CD14-positive monocyte (primary cell): ENCODE data around the gene PDZD8. TPM values are rescaled to one million over a fixed set of nuclear protein-coding genes. Genes with fewer than 3 reads are reported as not detected.

Experiments used
- DNase-seq, 3 donors: peaks; one replicate each; pipeline ENCODE4 v3.0.0-alpha.2; 2011 to 2022
- H2AFZ ChIP-seq: 2 replicates; pipeline ENCODE4 v1.6.0; 2012; ENCODE audit warnings: mild to moderate bottlenecking, low read depth, low read length, inconsistent platforms; ENCODE audit not compliant: insufficient read depth, poor library complexity, severe bottlenecking
- H3K27ac ChIP-seq, 2 donors: 1 replicate in 1 of 2; 2 replicates in 1 of 2; pipeline ENCODE4 v1.5.1; 2012 to 2013; ENCODE audit warnings: low read length in 2 of 2, control low read depth in 1 of 2, inconsistent platforms in 1 of 2, low read depth in 1 of 2, mild to moderate bottlenecking in 1 of 2
- H3K27me3 ChIP-seq, 2 donors: one replicate each; pipeline versions ENCODE4 v1.6.0 to v1.6.1; 2011 to 2013; ENCODE audit warnings: low read length in 2 of 2; ENCODE audit not compliant: control insufficient read depth in 2 of 2, insufficient read depth in 2 of 2
- H3K36me3 ChIP-seq, 2 donors: replicated peaks in 1 of 2; 1 replicate in 1 of 2; 2 replicates in 1 of 2; pipeline versions ENCODE4 v1.5.1 to v1.6.1; 2012 to 2013; ENCODE audit warnings: low read length in 2 of 2, control low read depth in 1 of 2, inconsistent platforms in 1 of 2, mild to moderate bottlenecking in 1 of 2; ENCODE audit not compliant: insufficient read depth in 2 of 2, control insufficient read depth in 1 of 2
- H3K4me1 ChIP-seq, 2 donors: 1 replicate in 1 of 2; 2 replicates in 1 of 2; pipeline versions ENCODE4 v1.5.1 to v1.6.1; 2012 to 2013; ENCODE audit warnings: low read length in 2 of 2, control low read depth in 1 of 2, inconsistent platforms in 1 of 2, mild to moderate bottlenecking in 1 of 2, moderate library complexity in 1 of 2; ENCODE audit not compliant: insufficient read depth in 2 of 2, control insufficient read depth in 1 of 2
- H3K4me2 ChIP-seq: replicated peaks from 2 replicates; pipeline ENCODE3; 2012; ENCODE audit warnings: low read length, moderate library complexity, mild to moderate bottlenecking; ENCODE audit not compliant: poor library complexity, severe bottlenecking; ENCODE audit errors: extremely low read depth
- H3K4me3 ChIP-seq, 3 experiments: fragments of 200-600 bp in 1 of 3; sonication (generic) in 1 of 3; replicated peaks in 1 of 3; 1 replicate in 2 of 3; 2 replicates in 1 of 3; pipeline ENCODE4 v1.5.1; 2011 to 2013; ENCODE audit warnings: low read length in 3 of 3, mild to moderate bottlenecking in 3 of 3, control low read depth in 2 of 3, low read depth in 2 of 3, inconsistent platforms in 1 of 3, moderate library complexity in 1 of 3
- H3K79me2 ChIP-seq: 2 replicates; pipeline ENCODE4 v1.6.0; 2012; ENCODE audit warnings: mild to moderate bottlenecking, control low read depth, inconsistent platforms, low read length, moderate library complexity; ENCODE audit not compliant: insufficient read depth
- H3K9ac ChIP-seq: 2 replicates; pipeline ENCODE4 v1.6.0; 2017; ENCODE audit warnings: low read length, mild to moderate bottlenecking; ENCODE audit not compliant: insufficient read depth, poor library complexity, severe bottlenecking
- H3K9me3 ChIP-seq, 2 donors: replicated peaks in 1 of 2; 1 replicate in 1 of 2; 2 replicates in 1 of 2; pipeline versions ENCODE4 v1.5.1 to v1.6.1; 2012 to 2013; ENCODE audit warnings: low read length in 2 of 2, control low read depth in 1 of 2; ENCODE audit not compliant: control insufficient read depth in 1 of 2, insufficient read depth in 1 of 2
- H4K20me1 ChIP-seq: 2 replicates; pipeline ENCODE4 v1.6.0; 2012; ENCODE audit warnings: mild to moderate bottlenecking, low read length, control low read depth, moderate library complexity; ENCODE audit not compliant: insufficient read depth
- H3K27ac Mint-ChIP-seq, 7 donors: one replicate each; pipeline ENCODE4 v1.8.0; 2020; ENCODE audit warnings: mild to moderate bottlenecking in 7 of 7, mixed read lengths in 7 of 7, moderate library complexity in 6 of 7, inconsistent platforms in 2 of 7
- H3K27me3 Mint-ChIP-seq, 3 donors: one replicate each; pipeline ENCODE4 v1.8.0; 2021 to 2022; ENCODE audit warnings: low read depth in 3 of 3, mild to moderate bottlenecking in 3 of 3, mixed read lengths in 3 of 3, moderate library complexity in 3 of 3, inconsistent platforms in 1 of 3
- H3K36me3 Mint-ChIP-seq, 2 donors: one replicate each; pipeline ENCODE4 v1.8.0; 2020; ENCODE audit warnings: mixed read lengths in 2 of 2, inconsistent platforms in 1 of 2, mild to moderate bottlenecking in 1 of 2
- H3K4me1 Mint-ChIP-seq: one replicate; pipeline ENCODE4 v1.8.0; 2020; ENCODE audit warnings: mild to moderate bottlenecking, mixed read lengths
- H3K4me3 Mint-ChIP-seq, 2 donors: one replicate each; pipeline ENCODE4 v1.8.0; 2020; ENCODE audit warnings: mild to moderate bottlenecking in 2 of 2, mixed read lengths in 2 of 2, moderate library complexity in 1 of 2
- H3K9me3 Mint-ChIP-seq, 7 donors: one replicate each; pipeline ENCODE4 v1.8.0; 2020 to 2022; ENCODE audit warnings: mixed read lengths in 7 of 7, mild to moderate bottlenecking in 6 of 7, moderate library complexity in 6 of 7, inconsistent platforms in 2 of 7
- WGBS: methylation state at CpG from one replicate; pipeline ENCODE4 v1.1.5; 2013; ENCODE audit warnings: missing lambda C conversion rate; ENCODE audit not compliant: insufficient coverage; 5-methylcytosine and 5-hydroxymethylcytosine counted together
- intact Hi-C, 2 donors: fragments of 100-400 bp; cut with micrococcal nuclease; formaldehyde crosslinking; loops; one replicate each; pipeline versions ENCODE4 v1.15.0 to v1.15.1; 2023
- polyA plus RNA-seq, 3 donors: library from polyadenylated mRNA; depleted of rRNA in 1 of 3; unstranded in 2 of 3; stranded (reverse) in 1 of 3; fragments of 300-500 nt in 2 of 3; fragments of >200 nt in 1 of 3; fragmentation: Illumina TruSeq in 2 of 3; gene quantifications; 1 replicate in 2 of 3; 2 replicates in 1 of 3; pipeline ENCODE4 v1.2.3, GENCODE V29; 2012 to 2021
- TF ChIP-seq, protein P1 (sequence below): fragments of 200-600 bp; IDR thresholded peaks from one replicate; pipeline ENCODE4 v1.8.0; 2022; ENCODE audit warnings: antibody characterized with exemption, mild to moderate bottlenecking

Gene PDZD8
- polyA plus RNA-seq, 3 donors = 4.6 to 104 (median 9.0) TPM

- Histone ChIP-seq H3K27me3 (no peaks in the 10 kb centered on the region), H3K36me3 (no peaks in the 10 kb centered on the region), H2AFZ (no peak overlapping the region), H3K79me2 (peaks cover 100% of the 10 kb centered on the region), H3K27ac (peak overlapping the region in 1 of 2 donors; percentile 58), H3K4me2 (peak overlapping the region; percentile 59), H3K4me1 (peaks cover 9 to 19% of the 10 kb centered on the region in 2 donors), H3K9ac (no peak overlapping the region), H4K20me1 (peaks cover 99% of the 10 kb centered on the region), H3K4me3 (peak overlapping the region; percentile 5 to 44 (median 16)), H3K9me3 (no peaks in the 10 kb centered on the region)
- no CpG with 5 or more reads among the region's 6 CpGs for WGBS
- peaks cover 57% of the 10 kb centered on the region for H3K4me1 Mint-ChIP-seq
- peaks cover 0 to 4% of the 10 kb centered on the region in 2 donors for H3K36me3 Mint-ChIP-seq
- H3K27ac Mint-ChIP-seq = peak overlapping the region; percentile 17 to 80 (median 64)
- TF ChIP-seq, protein P1, sequence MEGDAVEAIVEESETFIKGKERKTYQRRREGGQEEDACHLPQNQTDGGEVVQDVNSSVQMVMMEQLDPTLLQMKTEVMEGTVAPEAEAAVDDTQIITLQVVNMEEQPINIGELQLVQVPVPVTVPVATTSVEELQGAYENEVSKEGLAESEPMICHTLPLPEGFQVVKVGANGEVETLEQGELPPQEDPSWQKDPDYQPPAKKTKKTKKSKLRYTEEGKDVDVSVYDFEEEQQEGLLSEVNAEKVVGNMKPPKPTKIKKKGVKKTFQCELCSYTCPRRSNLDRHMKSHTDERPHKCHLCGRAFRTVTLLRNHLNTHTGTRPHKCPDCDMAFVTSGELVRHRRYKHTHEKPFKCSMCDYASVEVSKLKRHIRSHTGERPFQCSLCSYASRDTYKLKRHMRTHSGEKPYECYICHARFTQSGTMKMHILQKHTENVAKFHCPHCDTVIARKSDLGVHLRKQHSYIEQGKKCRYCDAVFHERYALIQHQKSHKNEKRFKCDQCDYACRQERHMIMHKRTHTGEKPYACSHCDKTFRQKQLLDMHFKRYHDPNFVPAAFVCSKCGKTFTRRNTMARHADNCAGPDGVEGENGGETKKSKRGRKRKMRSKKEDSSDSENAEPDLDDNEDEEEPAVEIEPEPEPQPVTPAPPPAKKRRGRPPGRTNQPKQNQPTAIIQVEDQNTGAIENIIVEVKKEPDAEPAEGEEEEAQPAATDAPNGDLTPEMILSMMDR = no peak
- peaks cover 0 to 2% (median 0%) of the 10 kb centered on the region in 3 donors for H3K27me3 Mint-ChIP-seq
- H3K9me3 Mint-ChIP-seq = no peaks in the 10 kb centered on the region
- peak in 1 of 3 donors; percentile 52 for DNase-seq
- peak overlapping the region in 1 of 2 donors; percentile 17 for H3K4me3 Mint-ChIP-seq
- intact Hi-C loops = no loop called here
These were observed 10.9 kb downstream of the PDZD8 start for GRCh38 chr10:117364110-117364960.

GRCh38 chr10:117363028-117363427 is 12.2 kb downstream of the PDZD8 start:
- Histone ChIP-seq H3K27ac (no peak overlapping the region), H3K4me1 (peaks cover 9 to 19% of the 10 kb centered on the region in 2 donors), H4K20me1 (peaks cover 99% of the 10 kb centered on the region), H3K36me3 (no peaks in the 10 kb centered on the region), H3K4me2 (no peak overlapping the region), H3K79me2 (peaks cover 100% of the 10 kb centered on the region), H3K9ac (no peak overlapping the region), H3K4me3 (no peak overlapping the region), H2AFZ (no peak overlapping the region), H3K9me3 (no peaks in the 10 kb centered on the region), H3K27me3 (no peaks in the 10 kb centered on the region)
- H3K36me3 Mint-ChIP-seq = peaks cover 2 to 4% of the 10 kb centered on the region in 2 donors
- peaks cover 0 to 2% (median 0%) of the 10 kb centered on the region in 3 donors for H3K27me3 Mint-ChIP-seq
- DNase-seq = no peak
- TF ChIP-seq, protein P1 = no peak
- intact Hi-C loops = no loop called here
- no CpG with 5 or more reads among the region's 2 CpGs for WGBS
- H3K9me3 Mint-ChIP-seq = no peaks in the 10 kb centered on the region
- no peak overlapping the region for H3K4me3 Mint-ChIP-seq
- peaks cover 52% of the 10 kb centered on the region for H3K4me1 Mint-ChIP-seq
- H3K27ac Mint-ChIP-seq = no peak overlapping the region
